GM19468 (cell line): Measurements from ENCODE around the gene LALBA.
"Not testable (repeated sequence)": the region's sequence is repeated elsewhere in the genome, so short reads cannot be mapped to it uniquely, and the experiment has no call there.

ENCODE experiments used
- ATAC-seq: cut with Tn5 transposase; IDR thresholded peaks from one replicate; pipeline ENCODE4 v1.9.1; 2021; ENCODE audit warnings: mild to moderate bottlenecking, moderate library complexity, moderate number of reproducible peaks; ENCODE audit not compliant: unreplicated experiment; ENCODE audit errors: extremely low read depth

LALBA gene

GRCh38 chr12:48569946-48570345 lies at the start of gene LALBA:
LALBA (minus strand) TSS chr12:48570046; CDS start chr12:48570020, 26 bp downstream.
- ATAC-seq = no peak

GRCh38 chr12:48618541-48618940 lies 48.7 kb upstream of the LALBA start:
- no peak for ATAC-seq

DNA sequence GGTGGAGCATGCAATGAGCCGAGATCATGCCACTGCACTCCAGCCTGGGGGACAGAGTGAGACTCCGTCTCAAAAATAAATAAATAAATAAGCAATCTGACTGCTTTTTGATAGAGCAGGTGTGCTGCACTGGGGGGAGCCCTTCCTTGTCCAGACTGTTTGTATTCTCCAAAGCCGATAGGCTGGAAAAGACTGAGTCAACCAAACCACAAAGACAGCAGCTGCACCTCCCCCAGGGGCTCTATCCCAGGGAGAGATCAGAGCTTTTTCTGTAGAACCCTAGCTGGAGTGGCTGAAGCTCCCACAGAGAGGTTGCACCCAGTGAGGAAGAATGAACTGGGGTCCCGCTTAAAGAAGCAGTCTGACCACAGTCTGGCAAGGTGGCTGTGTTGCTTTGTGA lies 45.8 kb upstream of the LALBA start:
- no peak for ATAC-seq

GRCh38 chr12:48613321-48613720 lies 43.5 kb upstream of the LALBA start:
- no peak for ATAC-seq

DNA sequence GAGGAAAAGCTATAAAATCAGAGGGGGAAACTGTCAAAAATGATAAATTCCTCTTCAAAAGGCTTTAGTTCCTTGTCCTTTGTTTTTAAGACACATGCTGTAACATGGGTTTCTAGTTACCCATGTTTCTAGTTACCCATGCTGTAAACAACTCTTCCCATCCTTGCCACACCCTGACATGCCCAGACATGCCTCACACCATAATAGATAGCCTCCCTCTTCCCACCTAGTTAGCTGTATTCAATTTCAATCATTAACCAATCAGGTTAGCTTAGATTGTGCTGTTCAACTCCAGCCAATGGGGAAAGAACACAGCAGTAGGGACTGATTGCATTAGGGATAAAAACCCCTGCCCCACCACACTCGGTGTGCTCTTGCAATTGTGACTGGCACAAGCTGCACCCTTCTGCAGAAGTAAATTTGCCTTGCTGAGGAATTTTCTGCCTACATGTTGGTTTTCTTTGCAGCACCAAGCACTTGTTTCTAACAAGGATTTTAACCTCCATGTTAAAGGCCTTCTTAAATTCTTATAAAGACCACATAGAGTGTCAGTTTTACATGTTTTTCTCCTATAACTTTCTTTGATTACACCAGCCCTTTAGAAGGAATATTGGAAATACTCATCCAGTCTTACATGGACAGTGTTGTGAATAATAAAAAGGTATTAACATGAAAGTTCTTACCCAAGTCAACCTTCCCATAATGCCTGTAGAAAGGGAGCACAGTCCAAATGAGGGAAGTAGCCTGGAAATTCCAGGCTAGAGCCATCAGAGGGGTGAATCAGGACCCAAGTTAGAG lies 32.5 kb upstream of the LALBA start:
- ATAC-seq = no peak

- ATAC-seq = no peak
Measured at GRCh38 chr12:48601013-48601756, 31.3 kb upstream of the LALBA start.

DNA sequence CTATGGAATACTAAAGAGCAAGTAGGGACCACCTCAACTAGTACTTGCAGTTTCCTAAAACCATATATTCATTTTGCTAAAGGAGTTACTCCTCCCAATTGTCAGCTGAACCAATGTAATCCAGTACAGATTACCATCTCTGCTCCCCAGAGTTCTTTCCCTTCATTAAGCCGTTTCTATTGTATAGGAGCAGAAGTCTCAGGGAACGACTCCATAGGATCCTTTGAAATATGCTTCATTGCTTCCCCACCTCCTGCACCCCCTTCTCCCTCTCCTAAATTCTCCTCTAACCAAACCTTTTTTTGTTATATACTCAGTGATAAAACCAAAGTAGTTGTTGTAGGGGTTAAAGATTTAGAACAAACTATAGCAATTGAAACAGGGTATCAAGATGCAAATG lies 30.7 kb upstream of the LALBA start:
- ATAC-seq = no peak

DNA sequence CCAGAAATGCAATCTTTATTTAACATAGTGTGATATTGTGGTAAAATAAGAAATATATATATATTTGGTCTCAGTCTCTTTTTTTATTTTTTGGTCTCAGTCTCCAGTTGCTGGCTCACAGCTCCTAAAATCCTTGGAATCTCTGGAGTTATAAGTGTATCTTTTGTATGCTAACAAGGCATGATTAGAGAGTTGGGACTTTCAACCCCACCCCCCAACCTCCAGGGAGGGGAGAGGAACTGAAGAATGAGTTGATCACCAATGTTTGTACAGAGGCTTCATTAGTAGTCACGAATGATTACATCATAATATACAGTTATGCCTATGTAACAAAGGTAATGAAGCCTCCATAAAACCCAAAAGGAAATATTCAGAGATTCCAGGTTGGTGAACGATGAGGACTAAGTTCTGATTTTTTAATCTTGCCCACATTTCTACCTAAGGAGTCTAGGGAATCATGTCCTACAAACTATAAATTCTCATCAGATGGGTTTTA lies 22.8 kb upstream of the LALBA start:
- no peak for ATAC-seq

- ATAC-seq = no peak
Measured at GRCh38 chr12:48586361-48586760, 16.5 kb upstream of the LALBA start.

- ATAC-seq = no peak
Measured at GRCh38 chr12:48583728-48584127, 13.9 kb upstream of the LALBA start.

GRCh38 chr12:48580831-48581230 lies 11.0 kb upstream of the LALBA start:
- no peak for ATAC-seq

GRCh38 chr12:48572326-48572725 lies 2.5 kb upstream of the LALBA start:
- ATAC-seq = no peak

- no peak for ATAC-seq
Measured at GRCh38 chr12:48567731-48568130, 2.1 kb downstream of the LALBA start.

DNA sequence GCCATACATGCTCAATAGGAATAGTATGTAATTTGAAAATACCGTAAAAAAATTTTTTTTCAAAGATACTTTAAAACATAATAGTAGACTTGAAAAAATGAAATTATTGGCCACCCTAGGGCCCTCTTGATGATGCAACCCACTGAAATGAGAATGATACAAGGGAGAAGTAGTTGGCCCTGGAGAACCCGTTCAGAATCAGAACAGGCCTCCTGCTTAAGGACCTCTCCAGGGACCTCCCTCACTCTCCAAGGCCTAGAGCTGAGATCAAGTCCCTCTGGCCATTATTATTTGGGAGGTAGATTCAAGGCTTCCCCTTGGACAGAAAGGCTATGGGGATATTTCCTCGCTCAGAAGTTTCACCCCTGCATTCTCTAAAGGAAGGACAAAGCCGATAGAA lies 11.9 kb downstream of the LALBA start:
- no peak for ATAC-seq

GRCh38 chr12:48556631-48557030 lies 13.2 kb downstream of the LALBA start:
- no peak for ATAC-seq

DNA sequence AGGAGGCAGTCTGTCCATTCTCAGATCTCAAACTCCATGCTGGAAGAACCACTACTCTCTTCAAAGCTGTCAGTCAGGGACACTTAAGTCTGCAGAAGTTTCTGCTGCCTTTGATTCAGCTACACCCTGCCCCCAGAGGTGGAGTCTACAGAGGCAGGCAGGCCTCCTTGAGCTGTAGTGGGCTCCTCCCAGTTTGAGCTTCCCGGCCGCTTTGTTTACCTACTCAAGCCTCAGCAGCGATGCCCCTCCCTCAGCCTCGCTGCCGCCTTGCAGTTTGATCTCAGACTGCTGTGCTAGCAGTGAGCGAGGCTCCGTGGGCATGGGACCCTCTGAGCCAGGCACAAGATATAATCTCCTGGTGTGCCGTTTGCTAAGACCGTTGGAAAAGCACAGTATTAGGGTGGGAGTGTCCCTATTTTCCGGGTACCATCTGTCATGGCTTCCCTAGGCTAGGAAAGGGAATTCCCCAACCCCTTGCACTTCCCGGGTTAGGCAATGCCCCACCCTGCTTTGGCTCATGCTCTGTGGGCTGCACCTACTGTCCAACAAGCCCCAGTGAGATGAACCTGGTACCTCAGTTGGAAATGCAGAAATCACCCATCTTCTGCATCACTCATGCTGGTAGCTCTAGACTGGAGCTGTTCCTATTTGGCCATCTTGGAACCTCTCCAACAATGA lies 16.0 kb downstream of the LALBA start:
- not testable (repeated sequence) for ATAC-seq

DNA sequence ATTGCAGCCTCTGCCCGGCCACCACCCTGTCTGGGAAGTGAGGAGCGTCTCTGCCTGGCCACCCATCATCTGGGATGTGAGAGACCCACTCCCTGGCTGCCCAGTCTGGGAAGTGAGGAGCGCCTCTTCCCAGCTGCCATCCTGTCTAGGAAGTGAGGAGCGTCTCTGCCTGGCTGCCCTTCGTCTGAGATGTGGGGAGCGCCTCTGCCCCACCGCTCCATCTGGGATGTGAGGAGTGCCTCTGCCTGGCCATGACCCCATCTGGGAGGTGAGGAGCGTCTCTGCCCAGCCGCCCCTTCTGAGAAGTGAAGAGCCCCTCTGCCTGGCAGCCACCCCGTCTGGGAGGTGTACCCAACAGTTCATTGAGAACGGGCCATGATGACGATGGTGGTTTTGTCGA lies 18.2 kb downstream of the LALBA start:
- ATAC-seq = not testable (repeated sequence)

DNA sequence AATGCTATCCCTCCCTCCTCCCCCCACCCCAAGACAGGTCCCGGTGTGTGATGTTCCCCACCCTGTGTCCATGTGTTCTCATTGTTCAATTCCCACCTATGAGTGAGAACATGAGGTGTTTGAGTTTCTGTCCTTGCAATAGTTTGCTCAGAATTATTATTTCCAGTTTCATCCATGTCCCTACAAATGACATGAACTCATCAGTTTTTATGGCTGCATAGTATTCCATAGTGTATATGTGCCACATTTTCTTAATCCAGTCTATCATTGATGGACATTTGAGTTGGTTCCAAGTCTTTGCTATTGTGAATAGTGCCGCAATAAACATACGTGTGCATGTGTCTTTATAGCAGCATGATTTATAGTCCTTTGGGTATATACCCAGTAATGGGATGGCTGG lies 22.8 kb downstream of the LALBA start:
- not testable (repeated sequence) for ATAC-seq

GRCh38 chr12:48545833-48546469 lies 23.9 kb downstream of the LALBA start:
- ATAC-seq = no peak

DNA sequence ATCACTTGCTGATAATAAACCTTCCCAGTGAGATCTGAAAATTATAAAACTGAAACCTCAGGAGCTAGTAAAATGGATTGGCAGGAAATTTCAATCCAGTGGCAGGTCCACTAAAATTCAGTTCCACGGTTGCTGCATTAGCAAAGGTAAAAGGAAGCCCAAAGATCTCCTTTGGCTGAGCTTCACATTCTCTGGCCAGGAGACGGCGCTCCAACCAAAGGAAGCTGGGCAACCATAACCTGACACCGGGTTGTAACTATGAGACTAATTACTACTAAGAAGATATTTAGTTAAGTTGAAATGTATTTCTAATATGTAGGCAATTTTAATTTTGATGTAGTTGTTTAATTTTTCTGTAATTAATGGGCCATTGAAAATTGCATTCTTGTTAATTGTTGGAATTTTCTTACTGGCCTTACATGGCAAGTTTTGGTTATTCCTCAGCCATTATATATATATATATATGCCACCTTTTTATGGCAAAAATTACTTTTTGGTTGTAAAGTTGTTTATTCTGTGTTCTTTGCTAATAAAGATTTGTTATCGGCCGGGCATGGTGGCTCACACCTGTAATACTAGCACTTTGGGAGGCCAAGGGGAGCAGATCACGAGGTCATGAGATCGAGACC lies 27.4 kb downstream of the LALBA start:
- no peak for ATAC-seq
